ENCODE data around the gene ANKRD36.
"Not testable (repeated sequence)": the region's sequence is repeated elsewhere in the genome, so short reads cannot be mapped to it uniquely, and the experiment has no call there.

The ANKRD36 gene

DNA sequence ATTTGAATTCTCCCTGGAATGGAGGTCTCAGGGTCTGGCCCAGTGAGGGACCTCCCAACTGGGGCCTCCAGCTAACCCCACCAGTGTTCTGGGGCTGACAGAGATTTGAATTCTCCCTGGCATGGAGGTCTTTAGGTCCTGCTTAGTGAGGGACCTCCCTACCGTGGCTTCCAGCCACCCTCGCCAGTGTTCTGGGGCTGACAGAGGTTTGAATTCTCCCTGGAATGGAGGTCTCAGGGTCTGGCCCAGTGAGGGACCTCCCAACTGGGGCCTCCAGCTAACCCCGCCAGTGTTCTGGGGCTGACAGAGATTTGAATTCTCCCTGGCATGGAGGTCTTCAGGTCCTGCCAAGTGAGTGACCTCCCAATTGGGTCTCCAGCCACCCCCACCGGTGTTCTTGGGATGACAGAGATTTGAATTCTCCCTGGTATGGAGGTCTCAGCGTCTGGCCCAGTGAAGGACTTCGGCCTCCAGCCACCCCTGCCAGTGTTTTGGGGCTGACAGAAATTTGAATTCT is 155.2 kb downstream of the ANKRD36 start:
- DNase-seq (ENCODE audit: extremely low read depth in 1 of 2, low read depth in 1 of 2): not testable (repeated sequence)

DNA sequence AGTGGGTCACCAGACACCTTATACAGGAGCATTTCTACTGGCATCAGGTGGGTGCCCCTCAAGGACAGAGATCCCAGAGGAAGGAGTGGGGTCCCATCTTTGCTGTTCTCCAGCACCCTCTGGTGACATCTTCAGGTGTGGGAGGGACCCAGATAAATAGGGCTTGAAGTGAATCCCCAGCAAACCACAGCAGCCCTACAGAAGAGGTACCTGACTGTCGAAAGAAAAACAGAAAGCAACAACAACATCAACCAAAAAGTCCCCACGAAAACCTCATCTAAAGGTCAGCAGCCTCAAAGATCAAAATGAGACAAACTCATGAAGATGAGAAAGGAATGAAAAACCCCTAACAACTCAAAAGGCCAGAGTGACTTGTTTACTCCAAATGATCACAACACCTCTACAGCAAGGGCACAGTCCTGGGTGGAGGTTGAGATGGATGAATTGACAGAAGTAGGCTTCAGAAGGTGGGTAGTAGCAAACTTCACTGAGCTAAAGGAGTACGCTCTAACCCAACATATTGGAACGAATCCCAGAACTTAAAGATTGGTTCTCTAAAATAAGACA is 163.4 kb downstream of the ANKRD36 start:
- not testable (repeated sequence) for DNase-seq (ENCODE audit: extremely low read depth in 1 of 2, low read depth in 1 of 2)

- DNase-seq (ENCODE audit: extremely low read depth in 1 of 2, low read depth in 1 of 2): not testable (repeated sequence)
These were observed 172.2 kb downstream of the ANKRD36 start for GRCh38 chr2:97285187-97285586.

DNA sequence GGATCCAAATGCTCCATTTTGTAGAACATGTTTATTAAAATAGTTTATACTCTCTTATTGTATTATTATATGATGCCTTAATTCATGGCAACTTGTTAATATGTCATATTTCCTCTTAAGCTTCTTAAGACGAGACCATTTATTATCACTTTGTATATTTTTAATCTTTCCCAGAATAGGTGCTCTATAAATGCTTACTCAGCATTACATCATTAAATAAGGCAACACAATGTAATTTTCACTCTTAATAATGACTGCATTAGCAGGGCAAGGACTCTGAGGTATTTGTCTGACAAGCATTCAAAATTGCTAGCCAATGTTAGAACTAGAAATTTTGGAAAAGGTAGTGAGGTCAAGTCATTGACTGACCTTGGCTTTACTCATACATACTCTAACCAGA is 180.7 kb downstream of the ANKRD36 start:
- not testable (repeated sequence) for DNase-seq (ENCODE audit: extremely low read depth in 1 of 2, low read depth in 1 of 2)

All from stimulated activated CD8-positive, alpha-beta memory T cell treated with anti-CD3 and anti-CD28 coated beads, Interleukin-7, amount 100 ng/mL, for 48 hours (primary cell).